Peyer's patch (tissue), 4 donors: Measurements from ENCODE around the gene TDRD9. TPM values are rescaled to one million over a fixed set of nuclear protein-coding genes. Genes with fewer than 3 reads are reported as not detected.

ENCODE experiments used
- DNase-seq, 3 donors: peaks; one replicate each; pipeline ENCODE4 v3.0.0-alpha.2; 2017 to 2019
- H3K27ac ChIP-seq, 4 donors: fragments of 200-600 bp; sonication (generic); one replicate each; pipeline ENCODE4 v1.5.1; 2016 to 2019
- H3K27me3 ChIP-seq, 2 donors: fragments of 200-600 bp; sonication (generic); one replicate each; pipeline ENCODE4 v1.5.1; 2019
- H3K36me3 ChIP-seq, 3 donors: fragments of 200-600 bp; sonication (generic); one replicate each; pipeline ENCODE4 v1.5.1; 2016 to 2019
- H3K4me1 ChIP-seq, 4 donors: fragments of 200-600 bp; sonication (generic); one replicate each; pipeline ENCODE4 v1.5.1; 2016 to 2019
- H3K4me3 ChIP-seq, 4 donors: fragments of 200-600 bp; sonication (generic); 1 replicate in 3 of 4; 2 replicates in 1 of 4; pipeline ENCODE4 v1.5.1; 2016 to 2019; ENCODE audit warnings: mild to moderate bottlenecking in 1 of 4
- H3K9me3 ChIP-seq, 4 donors: fragments of 200-600 bp; sonication (generic); one replicate each; pipeline ENCODE4 v1.5.1; 2016 to 2019; ENCODE audit warnings: mild to moderate bottlenecking in 1 of 4
- POLR2A ChIP-seq, 2 donors: fragments of 450-650 bp; IDR thresholded peaks; one replicate each; pipeline ENCODE4 v1.5.1; 2017; ENCODE audit warnings: antibody characterized with exemption in 2 of 2, mild to moderate bottlenecking in 2 of 2, moderate library complexity in 2 of 2
- total RNA-seq, 4 donors: library from RNA; depleted of rRNA; stranded (reverse); fragments of >200 nt; gene quantifications; one replicate each; pipeline ENCODE4 v1.1.0, GENCODE V29; 2016
- TF ChIP-seq, protein P1 (sequence below), 6 experiments: fragments of 450-650 bp in 4 of 6; fragments of 200-600 bp in 2 of 6; sonication (generic) in 1 of 6; IDR thresholded peaks; one replicate each; pipeline ENCODE4 v1.5.1; 2017 to 2019; ENCODE audit warnings: antibody characterized with exemption in 6 of 6, mild to moderate bottlenecking in 3 of 6, moderate library complexity in 1 of 6

TDRD9 gene
- total RNA-seq, 4 donors from 2014 or later: 0.40 TPM; not detected in 3

DNA sequence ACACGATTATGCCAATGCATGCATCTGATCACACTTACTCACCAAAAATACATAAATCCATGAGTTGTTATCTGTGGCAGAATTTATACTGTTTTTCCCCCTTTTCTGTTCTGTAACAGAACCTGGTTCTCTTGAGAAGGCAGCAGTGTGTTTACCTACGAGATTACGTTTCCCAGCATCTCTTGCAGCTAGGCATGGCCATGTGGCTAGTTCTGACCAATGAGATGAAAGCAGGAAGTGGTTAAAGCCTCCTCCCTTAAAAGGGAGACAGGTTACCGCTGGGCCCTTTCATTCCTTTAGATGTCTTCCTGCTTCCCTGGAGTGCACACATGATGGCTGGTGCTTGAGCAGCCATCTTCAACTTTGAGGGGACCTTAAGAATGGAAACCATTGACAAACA is 145.5 kb downstream of the TDRD9 start:
- Histone ChIP-seq H3K9me3 (peaks cover 0 to 6% (median 0%) of the 10 kb centered on the region in 4 donors), H3K36me3 (no peaks in the 10 kb centered on the region), H3K4me3 (no peak overlapping the region), H3K27ac (no peak overlapping the region), H3K4me1 (no peaks in the 10 kb centered on the region), H3K27me3 (no peaks in the 10 kb centered on the region)
- no peak for TF ChIP-seq POLR2A (IDR thresholded peaks at IDR 0.05)
- TF ChIP-seq, protein P1, sequence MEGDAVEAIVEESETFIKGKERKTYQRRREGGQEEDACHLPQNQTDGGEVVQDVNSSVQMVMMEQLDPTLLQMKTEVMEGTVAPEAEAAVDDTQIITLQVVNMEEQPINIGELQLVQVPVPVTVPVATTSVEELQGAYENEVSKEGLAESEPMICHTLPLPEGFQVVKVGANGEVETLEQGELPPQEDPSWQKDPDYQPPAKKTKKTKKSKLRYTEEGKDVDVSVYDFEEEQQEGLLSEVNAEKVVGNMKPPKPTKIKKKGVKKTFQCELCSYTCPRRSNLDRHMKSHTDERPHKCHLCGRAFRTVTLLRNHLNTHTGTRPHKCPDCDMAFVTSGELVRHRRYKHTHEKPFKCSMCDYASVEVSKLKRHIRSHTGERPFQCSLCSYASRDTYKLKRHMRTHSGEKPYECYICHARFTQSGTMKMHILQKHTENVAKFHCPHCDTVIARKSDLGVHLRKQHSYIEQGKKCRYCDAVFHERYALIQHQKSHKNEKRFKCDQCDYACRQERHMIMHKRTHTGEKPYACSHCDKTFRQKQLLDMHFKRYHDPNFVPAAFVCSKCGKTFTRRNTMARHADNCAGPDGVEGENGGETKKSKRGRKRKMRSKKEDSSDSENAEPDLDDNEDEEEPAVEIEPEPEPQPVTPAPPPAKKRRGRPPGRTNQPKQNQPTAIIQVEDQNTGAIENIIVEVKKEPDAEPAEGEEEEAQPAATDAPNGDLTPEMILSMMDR (IDR thresholded peaks at IDR 0.05): no peak
- no peak for DNase-seq

DNA sequence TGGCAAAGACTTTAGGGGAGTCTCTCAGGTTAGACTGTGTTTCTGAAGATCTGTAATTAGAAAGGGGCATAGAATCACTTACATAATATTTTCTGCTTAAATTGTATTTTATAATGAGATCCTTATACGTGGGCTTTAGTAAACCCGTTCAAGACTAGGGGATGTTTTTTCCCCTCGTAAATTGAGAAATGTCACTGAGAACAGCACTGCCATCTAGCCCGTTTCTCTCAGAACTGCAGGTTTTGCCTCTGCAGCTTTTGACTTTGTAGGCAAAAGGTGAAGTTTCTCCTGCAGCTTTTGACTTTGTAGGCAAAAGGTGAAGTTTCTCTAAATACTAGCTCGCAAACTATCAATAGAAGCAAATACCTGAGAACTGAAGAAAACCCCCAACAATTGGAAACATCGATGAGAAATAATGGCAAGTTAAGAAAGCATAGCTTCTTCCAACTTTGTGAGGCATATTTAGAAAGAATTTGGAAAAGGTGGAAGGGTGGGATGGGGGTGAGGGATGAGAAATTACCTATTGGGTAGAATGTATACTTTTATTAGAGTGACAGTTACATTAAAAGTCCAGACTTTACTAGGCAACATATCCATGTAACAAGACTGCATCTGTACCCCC is 147.4 kb downstream of the TDRD9 start:
- TF ChIP-seq, protein P1 (IDR thresholded peaks at IDR 0.05): peak in 2 of 6 experiments; percentile 17 to 20
- TF ChIP-seq POLR2A (IDR thresholded peaks at IDR 0.05): no peak
- no peak for DNase-seq
- Histone ChIP-seq H3K36me3 (no peaks in the 10 kb centered on the region), H3K9me3 (peaks cover 0 to 6% (median 0%) of the 10 kb centered on the region in 4 donors), H3K4me1 (no peaks in the 10 kb centered on the region), H3K27ac (no peak overlapping the region), H3K4me3 (no peak overlapping the region), H3K27me3 (no peaks in the 10 kb centered on the region)

DNA sequence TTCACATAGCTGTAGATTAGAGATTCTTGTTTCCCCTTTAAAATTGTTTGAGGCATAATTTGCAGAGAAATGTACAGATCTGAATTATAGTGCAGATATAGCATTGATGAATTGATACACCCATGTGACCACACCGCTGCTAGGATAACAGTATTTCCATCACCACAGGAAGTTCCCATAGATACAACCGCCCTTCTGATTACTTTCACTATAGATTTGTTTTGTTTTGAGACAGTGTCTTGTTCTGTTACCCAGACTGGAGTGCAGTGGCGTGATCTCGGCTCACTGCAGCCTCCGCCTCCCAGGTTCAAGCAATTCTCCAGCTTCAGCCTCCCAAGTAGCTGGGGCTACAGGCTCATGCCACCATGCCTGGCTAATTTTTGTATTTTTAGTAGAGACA is 148.5 kb downstream of the TDRD9 start:
- Histone ChIP-seq H3K9me3 (peaks cover 0 to 6% (median 0%) of the 10 kb centered on the region in 4 donors), H3K36me3 (no peaks in the 10 kb centered on the region), H3K27me3 (no peaks in the 10 kb centered on the region), H3K4me1 (peaks cover 0 to 5% (median 0%) of the 10 kb centered on the region in 4 donors), H3K27ac (no peak overlapping the region), H3K4me3 (no peak overlapping the region)
- no peak for TF ChIP-seq POLR2A (IDR thresholded peaks at IDR 0.05)
- TF ChIP-seq, protein P1 (IDR thresholded peaks at IDR 0.05): no peak
- no peak for DNase-seq

DNA sequence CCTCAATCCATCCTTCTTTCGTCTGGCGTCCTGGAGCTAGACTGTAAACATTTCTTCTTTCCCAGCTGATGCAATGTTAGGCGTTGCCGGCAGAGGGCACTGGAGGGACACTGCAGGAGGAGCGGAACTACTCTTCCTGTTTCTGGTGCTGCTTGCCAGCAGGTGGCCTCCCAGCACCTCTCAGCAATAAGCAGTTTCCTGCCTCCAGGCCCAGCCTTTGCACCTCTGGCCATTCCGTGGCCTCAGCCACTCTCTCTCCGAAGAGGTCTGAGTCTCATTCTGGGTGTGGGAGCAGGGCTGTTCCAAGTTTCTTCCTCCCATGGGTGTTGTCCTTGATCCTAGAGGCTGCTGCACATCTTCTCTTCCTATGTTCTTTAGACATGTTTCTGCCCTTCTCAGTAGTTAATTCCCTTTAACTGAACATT is 149.8 kb downstream of the TDRD9 start:
- no peaks in the 10 kb centered on the region for H3K36me3 ChIP-seq
- H3K4me1 ChIP-seq: peaks cover 0 to 18% (median 0%) of the 10 kb centered on the region in 4 donors
- peak; percentile 80 to 95 (median 91) for DNase-seq
- H3K4me3 ChIP-seq: no peak overlapping the region
- H3K27ac ChIP-seq: no peak overlapping the region
- peaks cover 0 to 6% (median 0%) of the 10 kb centered on the region in 4 donors for H3K9me3 ChIP-seq
- H3K27me3 ChIP-seq: no peaks in the 10 kb centered on the region
- TF ChIP-seq POLR2A (IDR thresholded peaks at IDR 0.05): no peak
- TF ChIP-seq, protein P1 (IDR thresholded peaks at IDR 0.05): peak; percentile 97 to 100 (median 100)

DNA sequence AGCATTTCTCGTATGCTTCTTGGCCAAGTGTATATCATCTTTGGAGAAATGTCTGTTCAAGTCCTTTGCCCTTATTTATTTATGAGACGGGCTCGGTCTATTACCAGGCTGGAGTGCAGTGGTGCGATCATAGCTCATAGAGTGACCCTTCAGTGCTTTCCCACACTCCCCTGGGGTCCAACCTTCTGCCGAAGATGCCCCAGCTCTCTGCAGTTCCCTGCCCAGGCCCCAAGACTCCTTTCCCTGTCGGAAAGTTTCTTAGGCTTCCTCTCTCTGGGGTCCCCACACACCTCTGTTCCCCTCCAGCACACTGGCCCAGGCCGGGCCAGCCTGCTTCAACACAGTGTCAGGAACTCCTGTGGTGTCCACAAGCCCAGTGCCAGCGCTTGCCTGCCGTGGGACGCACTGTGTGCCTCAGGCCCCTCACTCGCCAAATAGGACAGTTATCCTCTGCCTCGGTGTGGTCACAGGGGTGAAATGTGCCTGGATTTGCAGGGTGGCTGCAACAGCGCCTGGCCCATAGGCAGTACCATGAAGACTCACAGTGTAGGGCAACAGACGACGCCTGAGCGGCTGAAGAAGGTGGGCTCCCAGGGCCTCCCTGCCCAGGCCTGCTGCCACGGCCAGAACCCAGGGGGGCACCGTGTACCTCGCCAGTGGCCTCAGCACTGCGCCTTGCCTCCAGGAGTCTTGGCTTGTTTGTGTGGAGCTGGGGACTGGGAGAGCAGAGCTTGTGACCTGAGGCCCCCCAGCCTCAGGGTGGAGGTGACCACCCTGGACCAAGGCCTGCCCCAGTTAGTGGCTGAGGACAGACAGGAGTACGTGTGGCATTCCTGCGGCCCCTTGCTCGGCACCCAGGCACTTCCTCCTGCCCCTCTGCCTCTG is 152.4 kb downstream of the TDRD9 start:
- no peak for DNase-seq
- Histone ChIP-seq H3K27me3 (no peaks in the 10 kb centered on the region), H3K36me3 (no peaks in the 10 kb centered on the region), H3K9me3 (no peaks in the 10 kb centered on the region), H3K27ac (peak overlapping the region in 1 of 4 donors; percentile 66), H3K4me1 (peaks cover 0 to 31% (median 5%) of the 10 kb centered on the region in 4 donors), H3K4me3 (no peak overlapping the region)
- TF ChIP-seq POLR2A (IDR thresholded peaks at IDR 0.05): no peak
- TF ChIP-seq, protein P1 (IDR thresholded peaks at IDR 0.05): no peak
